DMS79 (cell line): ENCODE data around the gene TGFBR3L.
"Not testable (repeated sequence)": the region's sequence is repeated elsewhere in the genome, so short reads cannot be mapped to it uniquely, and the experiment has no call there.

ENCODE experiments used
- DNase-seq: peaks from one replicate; lab custom pipeline; 2025; lab: John Stamatoyannopoulos, UW

Gene TGFBR3L

GRCh38 chr19:7879836-7880235 is 34.8 kb upstream of the TGFBR3L start:
- DNase-seq = no peak

GRCh38 chr19:7881910-7882309 is 32.7 kb upstream of the TGFBR3L start:
- no peak for DNase-seq

GRCh38 chr19:7883105-7883504 is 31.5 kb upstream of the TGFBR3L start:
- no peak for DNase-seq

GRCh38 chr19:7883796-7884570 is 30.6 kb upstream of the TGFBR3L start:
- DNase-seq = no peak

GRCh38 chr19:7885818-7886217 is 28.8 kb upstream of the TGFBR3L start:
- no peak for DNase-seq

- DNase-seq = no peak
Observed at GRCh38 chr19:7887408-7888144, 27.1 kb upstream of the TGFBR3L start.

GRCh38 chr19:7888145-7888825 is 26.3 kb upstream of the TGFBR3L start, which contains the start of gene LRRC8E:
Gene LRRC8E (plus strand): TSS chr19:7888510. CDS start chr19:7895604, 7,094 bp downstream.
- peak; percentile 14 for DNase-seq

GRCh38 chr19:7888826-7889217 is 25.8 kb upstream of the TGFBR3L start:
- DNase-seq = no peak

- not testable (repeated sequence) for DNase-seq
Observed at GRCh38 chr19:7893362-7894101, 21.1 kb upstream of the TGFBR3L start.

GRCh38 chr19:7894612-7895309 is 19.9 kb upstream of the TGFBR3L start:
- no peak for DNase-seq

GRCh38 chr19:7895565-7895964 is 19.1 kb upstream of the TGFBR3L start:
- DNase-seq = no peak

- no peak for DNase-seq
Observed at GRCh38 chr19:7897292-7897691, 17.3 kb upstream of the TGFBR3L start.

GRCh38 chr19:7898967-7899366 is 15.7 kb upstream of the TGFBR3L start:
- no peak for DNase-seq

- no peak for DNase-seq
Observed at GRCh38 chr19:7899751-7900378, 14.8 kb upstream of the TGFBR3L start.

- no peak for DNase-seq
Observed at GRCh38 chr19:7900401-7900870, 14.2 kb upstream of the TGFBR3L start.

GRCh38 chr19:7900931-7901330 is 13.7 kb upstream of the TGFBR3L start:
- no peak for DNase-seq

- DNase-seq = no peak
Observed at GRCh38 chr19:7901337-7901736, 13.3 kb upstream of the TGFBR3L start.

GRCh38 chr19:7902796-7903243 is 11.8 kb upstream of the TGFBR3L start:
- no peak for DNase-seq

- peak; percentile 97 for DNase-seq
Observed at GRCh38 chr19:7903244-7904073, 11.2 kb upstream of the TGFBR3L start, which contains the start of gene MAP2K7. Gene MAP2K7 (plus strand): TSS chr19:7903877. CDS start chr19:7903945, 68 bp downstream.
